ENCODE data around the gene LRIT1.

Gene LRIT1

GRCh38 chr10:84193846-84194423 lies 47.4 kb downstream of the LRIT1 start:
- no peak for DNase-seq (ENCODE audit: low read depth in 2 of 2)

- no peak for DNase-seq (ENCODE audit: low read depth in 2 of 2)
Measured at GRCh38 chr10:84193327-84193726, 48.0 kb downstream of the LRIT1 start.

- no peak for DNase-seq (ENCODE audit: low read depth in 2 of 2)
Measured at GRCh38 chr10:84191106-84191505, 50.2 kb downstream of the LRIT1 start.

- DNase-seq (ENCODE audit: low read depth in 2 of 2), result no peak
Measured at GRCh38 chr10:84190621-84191020, 50.7 kb downstream of the LRIT1 start.

GRCh38 chr10:84188815-84189214 lies 52.5 kb downstream of the LRIT1 start:
- no peak for DNase-seq (ENCODE audit: low read depth in 2 of 2)

- DNase-seq (ENCODE audit: low read depth in 2 of 2), result no peak
Measured at GRCh38 chr10:84185526-84186175, 55.7 kb downstream of the LRIT1 start.

GRCh38 chr10:84184517-84184916 lies 56.8 kb downstream of the LRIT1 start:
- no peak for DNase-seq (ENCODE audit: low read depth in 2 of 2)

- no peak for DNase-seq (ENCODE audit: low read depth in 2 of 2)
Measured at GRCh38 chr10:84181631-84182030, 59.7 kb downstream of the LRIT1 start.
